B cell (primary cell): ENCODE data around the gene MAGIX. TPM values are rescaled to one million over a fixed set of nuclear protein-coding genes. Genes with fewer than 3 reads are reported as not detected.

ENCODE experiments used
- ATAC-seq: fragments of 200-7000 bp; cut with Tn5 transposase; one replicate; pipeline ENCODE4 v1.10.0; 2021; ENCODE audit warnings: low read depth, mild to moderate bottlenecking, moderate number of reproducible peaks, moderate library complexity
- CTCF ChIA-PET: fragments of 350-600 bp; sonication (Branson Sonifier 250); formaldehyde crosslinking; loops from one replicate; lab custom pipeline; 2021; ENCODE audit warnings: antibody characterized with exemption, inconsistent platforms; lab: Charles Lee
- POLR2A ChIA-PET: fragments of 350-600 bp; sonication (Branson Sonifier 250); formaldehyde crosslinking; loops from one replicate; lab custom pipeline; 2021; ENCODE audit warnings: antibody characterized with exemption; lab: Charles Lee
- DNase-seq: peaks from one replicate; pipeline ENCODE4 v3.0.0; 2013
- H2AFZ ChIP-seq: 2 replicates; pipeline ENCODE4 v1.6.1; 2012; ENCODE audit warnings: mild to moderate bottlenecking, low read depth, low read length; ENCODE audit not compliant: insufficient read depth, poor library complexity, severe bottlenecking
- H3K27ac ChIP-seq, 2 donors: 1 replicate in 1 of 2; 2 replicates in 1 of 2; pipeline ENCODE4 v1.5.1; 2012 to 2013; ENCODE audit warnings: low read length in 2 of 2, mild to moderate bottlenecking in 2 of 2, moderate library complexity in 1 of 2
- H3K27me3 ChIP-seq, 4 experiments: fragments of 200-600 bp in 1 of 4; sonication (generic) in 1 of 4; replicated peaks in 1 of 4; 1 replicate in 2 of 4; 2 replicates in 2 of 4; pipeline versions ENCODE4 v1.6.1 to v1.7.0; 2013 to 2016; ENCODE audit warnings: low read length in 3 of 4, mild to moderate bottlenecking in 2 of 4, mixed read lengths in 1 of 4, moderate library complexity in 1 of 4; ENCODE audit not compliant: insufficient read depth in 4 of 4, control insufficient read depth in 3 of 4; ENCODE audit errors: control extremely low read depth in 1 of 4
- H3K36me3 ChIP-seq, 2 experiments: replicated peaks in 1 of 2; 1 replicate in 1 of 2; 2 replicates in 1 of 2; pipeline versions ENCODE4 v1.6.1 to v1.7.1; 2013; ENCODE audit warnings: low read length in 1 of 2; ENCODE audit not compliant: insufficient read depth in 2 of 2, control insufficient read depth in 1 of 2; ENCODE audit errors: control extremely low read depth in 1 of 2, extremely low read depth in 1 of 2
- H3K4me1 ChIP-seq, 2 donors: fragments of 200-600 bp in 1 of 2; sonication (generic) in 1 of 2; 1 replicate in 1 of 2; 2 replicates in 1 of 2; pipeline versions ENCODE4 v1.5.1 to v1.6.1; 2013 to 2017; ENCODE audit warnings: low read length in 2 of 2; ENCODE audit not compliant: control insufficient read depth in 2 of 2, insufficient read depth in 2 of 2
- H3K4me2 ChIP-seq: replicated peaks from 2 replicates; pipeline ENCODE3; 2012; ENCODE audit warnings: mild to moderate bottlenecking, low read depth, low read length; ENCODE audit not compliant: poor library complexity, severe bottlenecking
- H3K4me3 ChIP-seq, 5 experiments: fragments of 200-600 bp in 1 of 5; sonication (generic) in 1 of 5; 1 replicate in 3 of 5; 2 replicates in 2 of 5; pipeline versions ENCODE4 v1.5.1 to v1.7.0; 2011 to 2016; ENCODE audit warnings: low read length in 4 of 5, mild to moderate bottlenecking in 4 of 5, low read depth in 2 of 5, control low read depth in 1 of 5, moderate library complexity in 1 of 5; ENCODE audit not compliant: insufficient read depth in 1 of 5; ENCODE audit errors: control extremely low read depth in 1 of 5, extremely low read depth in 1 of 5
- H3K79me2 ChIP-seq: fragments of 200-600 bp; sonication (generic); one replicate; pipeline ENCODE4 v1.6.0; 2016; ENCODE audit warnings: low read length; ENCODE audit not compliant: control insufficient read depth, insufficient read depth
- H3K9ac ChIP-seq: fragments of 200-600 bp; sonication (generic); 2 replicates; pipeline ENCODE4 v1.6.1; 2017; ENCODE audit warnings: mild to moderate bottlenecking, low read length, moderate library complexity
- H3K9me3 ChIP-seq, 3 donors: one replicate each; pipeline versions ENCODE4 v1.6.1 to v1.7.1; 2013; ENCODE audit warnings: low read length in 2 of 3; ENCODE audit not compliant: control insufficient read depth in 2 of 3, insufficient read depth in 1 of 3; ENCODE audit errors: control extremely low read depth in 1 of 3
- H4K20me1 ChIP-seq: 2 replicates; pipeline ENCODE4 v1.6.0; 2012; ENCODE audit warnings: mild to moderate bottlenecking, low read length; ENCODE audit not compliant: insufficient read depth, control insufficient read depth, poor library complexity, severe bottlenecking
- H3K27ac Mint-ChIP-seq: one replicate; pipeline ENCODE4 v1.8.0; 2021; ENCODE audit warnings: mixed read lengths
- H3K27me3 Mint-ChIP-seq: one replicate; pipeline ENCODE4 v1.8.0; 2021; ENCODE audit warnings: mixed read lengths
- H3K4me1 Mint-ChIP-seq: one replicate; pipeline ENCODE4 v1.8.0; 2021; ENCODE audit warnings: mixed read lengths
- H3K4me3 Mint-ChIP-seq: one replicate; pipeline ENCODE4 v1.8.0; 2021; ENCODE audit warnings: mixed read lengths
- H3K9me3 Mint-ChIP-seq: one replicate; pipeline ENCODE4 v1.8.0; 2022; ENCODE audit warnings: mixed read lengths; ENCODE audit not compliant: insufficient read depth
- CTCF ChIP-seq: fragments of 200-600 bp; IDR thresholded peaks from one replicate; pipeline ENCODE4 v1.8.0; 2022; ENCODE audit warnings: antibody characterized with exemption, mild to moderate bottlenecking
- EZH2 ChIP-seq: IDR thresholded peaks from 2 replicates; pipeline ENCODE4 v1.6.1; 2012; ENCODE audit warnings: borderline replicate concordance, low read depth, mild to moderate bottlenecking, moderate library complexity, low read length; ENCODE audit not compliant: insufficient read depth, poor library complexity, severe bottlenecking
- WGBS: methylation state at CpG from one replicate; pipeline ENCODE4 v1.1.5; 2013; ENCODE audit warnings: missing lambda C conversion rate; ENCODE audit not compliant: insufficient coverage; 5-methylcytosine and 5-hydroxymethylcytosine counted together
- intact Hi-C: fragments of 100-400 bp; cut with micrococcal nuclease; formaldehyde crosslinking; loops from one replicate; pipeline ENCODE4 v1.10.0; 2022
- polyA plus RNA-seq: library from polyadenylated mRNA; depleted of rRNA; stranded (reverse); fragments of >200 nt; gene quantifications from 2 replicates; pipeline ENCODE4 v1.2.3, GENCODE V29; 2012
- total RNA-seq, 2 donors: library from RNA; stranded (reverse); fragments of 120-200 nt in 1 of 2; gene quantifications; 1 replicate in 1 of 2; 2 replicates in 1 of 2; pipeline versions ENCODE4 v1.2.3 to v1.2.4, GENCODE V29; 2013 to 2022

MAGIX gene
- total and polyA plus RNA-seq, 2 donors (not counting 1 experiment from before 2014, with no cell fraction given), result 1.2 to 2.4 TPM

GRCh38 chrX:49193542-49193964, 31.0 kb downstream of the MAGIX start:
- H3K27ac Mint-ChIP-seq, result no peak overlapping the region
- ChIA-PET CTCF (interaction anchor here (1.0 to 1.7 kb wide), 10 partner anchors 27 to 684 kb away, joined by 3 to 9 read pairs (median 4); no protein-coding TSS in a partner anchor), POLR2A (no interaction called here)
- ATAC-seq (no peak), DNase-seq (no peak)
- Histone ChIP-seq H2AFZ (no peak overlapping the region), H3K27me3 (no peaks in the 10 kb centered on the region), H4K20me1 (no peaks in the 10 kb centered on the region), H3K79me2 (no peaks in the 10 kb centered on the region), H3K9me3 (peaks cover 0 to 3% (median 0%) of the 10 kb centered on the region in 3 donors), H3K27ac (no peak overlapping the region), H3K9ac (no peak overlapping the region), H3K4me2 (no peak overlapping the region), H3K36me3 (no peaks in the 10 kb centered on the region), H3K4me1 (peaks cover 0 to 18% of the 10 kb centered on the region in 2 donors), H3K4me3 (no peak overlapping the region)
- WGBS, result 90% methylated on average over 2 of the region's 2 CpGs
- TF ChIP-seq EZH2 (no peak), CTCF (no peak)
- H3K4me1 Mint-ChIP-seq, result peaks cover 25% of the 10 kb centered on the region
- H3K27me3 Mint-ChIP-seq, result no peaks in the 10 kb centered on the region
- no peaks in the 10 kb centered on the region for H3K9me3 Mint-ChIP-seq
- H3K4me3 Mint-ChIP-seq, result no peak overlapping the region
- intact Hi-C loops, result no loop called here

- ATAC-seq, result no peak
- H3K9me3 Mint-ChIP-seq, result no peaks in the 10 kb centered on the region
- Histone ChIP-seq H3K4me3 (no peak overlapping the region), H3K36me3 (no peaks in the 10 kb centered on the region), H3K27ac (no peak overlapping the region), H3K9me3 (no peaks in the 10 kb centered on the region), H3K9ac (no peak overlapping the region), H3K27me3 (no peaks in the 10 kb centered on the region), H3K4me1 (peaks cover 4 to 16% of the 10 kb centered on the region in 2 donors), H3K79me2 (no peaks in the 10 kb centered on the region), H2AFZ (no peak overlapping the region), H4K20me1 (no peaks in the 10 kb centered on the region), H3K4me2 (no peak overlapping the region)
- ChIA-PET POLR2A (no interaction called here), CTCF (no interaction called here)
- no peak for DNase-seq
- H3K27ac Mint-ChIP-seq, result no peak overlapping the region
- no peaks in the 10 kb centered on the region for H3K27me3 Mint-ChIP-seq
- WGBS, result 92% methylated on average over 9 of the region's 13 CpGs
- no peak overlapping the region for H3K4me3 Mint-ChIP-seq
- intact Hi-C loops, result no loop called here
- TF ChIP-seq EZH2 (no peak), CTCF (no peak)
- peaks cover 13% of the 10 kb centered on the region for H3K4me1 Mint-ChIP-seq
Measured at GRCh38 chrX:49197543-49198087, 35.1 kb downstream of the MAGIX start.
